NB4 (cell line): ENCODE data around the gene RAP2A.

Source experiments
- POLR2A ChIP-seq: IDR thresholded peaks from 2 replicates; pipeline ENCODE4 v1.6.1; 2011; ENCODE audit warnings: mild to moderate bottlenecking; ENCODE audit not compliant: insufficient read length; ENCODE audit errors: extremely low read depth
- TF ChIP-seq, protein P1 (sequence below): IDR thresholded peaks from one replicate; pipeline ENCODE4 v1.5.1; 2012; ENCODE audit warnings: low read depth, low read length

DNA sequence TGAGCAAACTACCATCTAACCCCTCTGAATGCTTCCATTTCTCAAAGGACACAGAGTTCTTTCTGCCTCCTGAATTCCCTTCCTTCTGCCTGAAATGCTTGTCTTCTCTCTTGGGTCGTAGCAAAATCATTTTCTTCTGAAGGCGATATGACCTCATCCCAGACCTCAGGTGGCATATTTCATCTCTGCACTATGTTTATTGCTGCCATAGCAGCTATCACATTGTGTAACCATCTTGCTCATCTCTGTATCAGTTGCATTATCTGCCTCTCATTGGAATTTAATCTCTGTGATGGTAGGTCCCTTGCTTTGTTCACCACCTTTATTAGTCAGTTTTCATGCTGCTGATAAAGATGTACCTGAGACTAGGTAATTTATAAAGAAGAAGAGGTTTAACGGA lies 32.5 kb upstream of the RAP2A start:
- no peak for TF ChIP-seq POLR2A
- TF ChIP-seq, protein P1, sequence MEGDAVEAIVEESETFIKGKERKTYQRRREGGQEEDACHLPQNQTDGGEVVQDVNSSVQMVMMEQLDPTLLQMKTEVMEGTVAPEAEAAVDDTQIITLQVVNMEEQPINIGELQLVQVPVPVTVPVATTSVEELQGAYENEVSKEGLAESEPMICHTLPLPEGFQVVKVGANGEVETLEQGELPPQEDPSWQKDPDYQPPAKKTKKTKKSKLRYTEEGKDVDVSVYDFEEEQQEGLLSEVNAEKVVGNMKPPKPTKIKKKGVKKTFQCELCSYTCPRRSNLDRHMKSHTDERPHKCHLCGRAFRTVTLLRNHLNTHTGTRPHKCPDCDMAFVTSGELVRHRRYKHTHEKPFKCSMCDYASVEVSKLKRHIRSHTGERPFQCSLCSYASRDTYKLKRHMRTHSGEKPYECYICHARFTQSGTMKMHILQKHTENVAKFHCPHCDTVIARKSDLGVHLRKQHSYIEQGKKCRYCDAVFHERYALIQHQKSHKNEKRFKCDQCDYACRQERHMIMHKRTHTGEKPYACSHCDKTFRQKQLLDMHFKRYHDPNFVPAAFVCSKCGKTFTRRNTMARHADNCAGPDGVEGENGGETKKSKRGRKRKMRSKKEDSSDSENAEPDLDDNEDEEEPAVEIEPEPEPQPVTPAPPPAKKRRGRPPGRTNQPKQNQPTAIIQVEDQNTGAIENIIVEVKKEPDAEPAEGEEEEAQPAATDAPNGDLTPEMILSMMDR, result no peak
